ENCODE results near the gene RUNX1.
"Not testable (repeated sequence)": the region's sequence is repeated elsewhere in the genome, so short reads cannot be mapped to it uniquely, and the experiment has no call there.

RUNX1 gene

GRCh38 chr21:35016517-35017188 is 32.4 kb downstream of the RUNX1 start:
- DNase-seq (ENCODE audit: low read depth in 2 of 2), result no peak

DNA sequence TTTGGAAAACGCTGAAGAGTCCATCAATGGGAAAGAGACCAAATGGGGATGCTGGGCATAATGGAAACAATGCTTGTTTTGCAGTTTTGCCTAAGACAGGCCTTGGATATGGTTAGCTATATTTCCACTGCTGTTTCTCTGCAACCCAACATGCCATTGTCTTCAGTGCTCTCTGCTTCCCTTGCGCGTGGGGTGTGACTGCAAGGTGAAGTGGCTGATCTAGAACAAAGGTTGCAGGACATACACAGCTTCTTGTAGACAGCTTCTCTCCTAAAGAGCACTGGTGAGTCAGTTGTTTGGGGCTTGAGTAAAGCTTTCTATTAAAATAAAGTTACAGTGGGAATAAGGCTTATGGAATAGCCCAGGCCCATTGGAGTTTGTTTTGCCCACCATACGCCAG is 33.0 kb downstream of the RUNX1 start:
- no peak for DNase-seq (ENCODE audit: low read depth in 2 of 2)

DNA sequence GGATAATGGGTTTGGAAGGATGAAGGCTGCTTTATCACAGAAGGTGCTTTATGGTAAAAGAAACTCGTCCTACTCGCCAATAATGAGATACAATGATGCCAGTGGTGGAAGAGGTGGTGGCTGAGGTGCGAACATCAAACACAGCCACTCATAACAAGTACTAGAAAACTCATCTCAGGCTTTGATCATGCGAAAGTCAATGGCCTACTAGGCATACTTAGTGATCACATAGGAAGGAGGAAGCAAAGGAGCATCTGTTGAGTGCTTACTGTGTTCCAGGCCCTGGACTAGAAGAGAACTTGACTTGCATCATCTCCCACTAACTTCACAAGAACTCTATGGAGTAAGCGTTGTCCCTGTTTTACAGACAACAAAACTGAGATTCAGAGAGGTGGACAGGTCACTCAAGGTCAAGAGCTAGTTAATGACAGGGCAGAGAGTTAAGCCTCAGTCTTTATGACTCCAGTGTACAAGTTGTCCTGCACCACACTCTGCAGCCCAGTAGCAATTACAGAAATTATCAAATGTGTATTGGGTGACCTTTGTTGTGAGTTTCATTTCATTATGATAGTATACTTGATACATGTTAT is 33.6 kb downstream of the RUNX1 start:
- no peak for DNase-seq (ENCODE audit: low read depth in 2 of 2)

DNA sequence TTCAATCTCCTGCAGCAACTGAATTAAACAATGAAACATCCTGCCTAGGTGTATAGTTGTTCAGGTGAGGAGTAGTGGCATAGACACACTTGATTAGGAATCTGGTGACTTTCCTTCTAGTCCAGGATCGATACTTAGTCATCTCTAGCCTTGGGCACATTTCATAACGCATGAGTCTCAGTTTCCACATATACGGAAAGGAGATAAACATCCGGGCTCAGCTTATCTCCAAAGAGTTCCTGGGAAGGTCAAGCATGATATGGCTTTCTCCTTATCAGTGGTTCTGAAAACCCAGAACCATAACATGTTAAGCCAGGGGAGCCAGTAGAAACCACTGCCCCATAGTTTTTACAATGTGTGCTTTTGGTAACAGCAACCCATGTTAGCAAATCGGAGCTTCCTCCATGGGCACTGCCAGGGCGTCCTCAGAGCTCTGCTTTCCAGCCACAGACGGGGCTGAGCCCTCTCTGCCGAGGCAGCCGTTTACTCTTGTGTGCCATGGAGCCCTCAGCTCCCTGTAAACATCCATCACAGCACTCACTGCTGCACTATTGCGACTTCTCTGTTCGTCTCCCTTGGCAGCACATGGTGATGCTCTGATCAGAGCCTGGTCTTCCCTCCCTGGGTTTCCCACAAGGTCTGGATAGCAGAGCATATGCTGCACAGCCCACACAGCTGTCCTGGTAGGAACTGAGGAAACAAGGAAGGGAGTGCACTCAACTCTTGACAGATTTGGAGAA is 34.6 kb downstream of the RUNX1 start:
- no peak for DNase-seq (ENCODE audit: low read depth in 2 of 2)

DNA sequence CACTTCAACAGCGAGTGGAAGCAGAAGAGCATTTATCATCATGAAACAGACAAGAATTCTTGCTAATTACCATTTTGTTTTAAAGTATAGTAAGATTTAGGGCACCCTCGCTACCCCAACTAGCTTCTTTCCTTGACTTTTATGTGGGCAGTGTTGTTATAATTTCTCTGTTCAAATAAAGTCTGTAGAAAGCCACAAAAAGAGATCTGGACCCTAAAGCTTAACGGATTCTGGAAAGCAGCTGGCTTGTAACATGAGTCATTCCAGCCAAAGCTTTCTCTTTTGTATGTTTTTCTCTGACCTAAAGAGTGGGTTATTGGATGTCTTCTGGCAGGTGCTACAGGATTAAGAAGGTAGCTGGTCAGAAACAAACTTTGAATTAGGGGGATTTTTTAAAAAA is 37.4 kb downstream of the RUNX1 start:
- DNase-seq (ENCODE audit: low read depth in 2 of 2), result no peak

DNA sequence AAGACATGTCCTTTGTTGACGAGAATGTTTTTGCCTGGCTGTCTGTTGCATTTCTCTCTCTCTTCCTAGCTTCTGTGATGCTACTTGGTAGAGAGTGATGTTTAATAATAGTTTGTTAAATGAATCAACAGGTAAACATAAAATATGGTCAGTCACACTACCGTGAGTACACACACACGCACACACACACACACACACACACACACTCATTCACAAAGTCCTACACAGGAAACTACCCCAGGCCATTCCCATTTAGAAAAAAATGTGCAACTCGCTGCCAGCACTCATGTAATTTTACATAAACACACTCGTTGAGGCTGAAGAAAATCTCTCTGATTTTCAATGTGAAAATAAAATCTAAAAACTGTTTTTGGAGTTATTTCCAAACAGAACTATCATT is 38.7 kb downstream of the RUNX1 start:
- no peak for DNase-seq (ENCODE audit: low read depth in 2 of 2)

DNA sequence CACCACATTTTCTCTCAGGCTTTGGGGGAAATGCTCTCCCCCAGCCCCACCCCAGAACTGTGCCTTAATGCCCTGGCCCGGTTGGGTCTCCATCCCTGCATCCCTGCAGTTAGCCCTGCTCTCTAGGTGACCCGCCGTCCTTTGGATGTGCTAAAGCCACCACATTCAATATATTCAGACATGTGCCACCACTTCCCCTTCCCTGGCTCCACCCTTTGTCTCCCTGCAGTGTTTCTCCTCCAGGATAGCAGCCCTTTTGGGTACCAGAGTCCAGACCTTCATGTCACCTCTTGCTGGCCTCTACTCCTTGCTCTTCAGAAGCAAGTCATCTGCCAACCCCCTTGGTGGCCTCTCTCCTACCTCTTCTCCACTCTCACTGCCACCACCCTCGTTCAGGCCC is 41.8 kb downstream of the RUNX1 start:
- no peak for DNase-seq (ENCODE audit: low read depth in 2 of 2)

DNA sequence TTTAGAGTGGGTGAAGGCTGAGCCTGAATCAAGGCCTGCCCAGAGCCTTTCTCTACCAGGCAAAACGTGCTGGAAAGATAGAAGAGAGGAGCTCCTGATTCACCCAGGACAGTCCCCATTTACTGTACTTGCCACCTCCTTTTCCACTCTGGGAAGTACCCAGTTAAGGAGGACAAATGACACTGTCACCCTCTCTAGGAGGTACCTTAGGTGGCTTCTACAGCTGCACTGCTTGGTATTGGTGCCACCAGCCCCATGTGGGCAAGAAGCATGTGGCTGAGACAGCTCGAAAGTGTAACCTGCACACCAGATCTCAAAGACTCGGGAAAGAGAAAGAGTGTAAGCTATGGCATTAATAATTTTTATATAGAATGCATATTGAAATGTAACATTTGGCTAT is 42.3 kb downstream of the RUNX1 start:
- no peak for DNase-seq (ENCODE audit: low read depth in 2 of 2)

DNA sequence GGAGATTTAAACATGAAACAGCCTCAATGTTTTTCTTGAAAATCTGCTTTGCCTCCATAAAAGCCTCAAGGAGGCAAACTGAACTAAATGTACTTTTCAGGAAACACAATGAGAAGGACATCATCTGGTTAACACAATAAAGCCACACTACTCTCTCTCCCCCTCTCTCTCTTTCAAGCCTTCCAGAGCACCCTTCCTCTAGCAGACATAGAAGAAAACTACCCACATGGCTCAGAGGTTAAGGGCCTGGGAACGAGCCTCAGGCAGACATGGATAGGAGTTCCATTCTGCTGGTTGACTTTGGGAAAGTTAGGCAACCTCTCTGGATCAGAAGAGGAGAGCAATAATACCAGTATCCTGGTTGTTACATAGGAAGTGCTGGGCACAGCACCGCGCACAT is 42.9 kb downstream of the RUNX1 start:
- no peak for DNase-seq (ENCODE audit: low read depth in 2 of 2)

- no peak for DNase-seq (ENCODE audit: low read depth in 2 of 2)
These were observed 43.4 kb downstream of the RUNX1 start for GRCh38 chr21:35005560-35006224.

GRCh38 chr21:35005077-35005476 is 44.0 kb downstream of the RUNX1 start:
- no peak for DNase-seq (ENCODE audit: low read depth in 2 of 2)

DNA sequence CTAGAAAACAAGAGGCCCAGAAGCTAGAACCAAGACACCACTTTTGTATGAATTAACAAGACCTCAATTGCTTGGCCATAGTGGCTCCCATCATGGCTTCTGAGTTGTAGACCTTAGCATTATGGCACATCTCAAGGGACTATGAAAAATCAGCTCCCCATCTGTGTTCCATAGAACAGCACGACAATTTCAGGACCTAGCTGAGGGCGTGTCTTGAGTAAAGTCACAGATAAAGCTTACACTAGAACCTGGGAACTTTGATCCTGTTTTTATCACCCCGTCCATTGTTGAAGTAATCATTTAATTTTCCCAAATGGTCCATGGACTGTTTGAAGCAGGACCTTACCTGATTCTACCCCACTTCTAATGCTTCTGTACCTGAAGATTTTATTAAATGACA is 44.8 kb downstream of the RUNX1 start:
- DNase-seq (ENCODE audit: low read depth in 2 of 2), result no peak

DNA sequence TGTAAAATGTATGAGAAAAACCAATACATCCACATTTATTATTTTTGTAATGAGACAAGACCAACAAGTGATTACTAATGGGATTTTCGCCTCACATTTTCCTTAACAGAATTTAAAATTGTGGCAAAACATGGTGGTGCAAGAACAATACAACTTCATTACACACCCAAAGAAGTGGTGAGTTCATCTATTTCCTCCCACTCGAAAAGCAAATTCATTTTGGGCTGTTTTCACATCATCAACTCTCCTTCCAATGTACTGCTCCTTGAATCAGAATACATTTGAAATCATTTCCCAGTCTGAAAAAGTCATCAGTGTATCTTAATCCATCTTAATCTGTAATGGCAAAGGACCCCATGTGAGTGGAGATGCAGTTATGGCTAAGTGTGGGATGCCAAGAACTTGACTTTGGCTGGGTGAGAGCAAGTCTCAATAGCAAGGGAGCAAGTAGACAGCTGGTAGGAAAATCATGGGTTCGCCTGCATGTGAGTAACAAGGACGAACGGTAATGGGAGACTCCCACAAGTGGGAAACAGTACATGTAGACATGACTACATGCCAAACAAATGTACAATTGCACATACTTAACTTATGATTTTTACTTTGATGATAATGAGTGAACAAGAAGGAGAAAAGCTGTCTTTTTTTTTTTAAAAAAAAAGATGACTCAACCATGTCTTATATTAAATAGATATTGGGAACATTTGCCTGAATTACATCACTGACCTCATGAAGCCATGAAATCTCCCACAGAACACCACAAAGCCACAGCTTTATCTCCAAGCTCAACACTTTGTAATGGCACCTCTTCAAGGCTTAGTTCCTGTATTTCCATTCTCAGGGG is 46.0 kb downstream of the RUNX1 start:
- DNase-seq (ENCODE audit: low read depth in 2 of 2), result no peak

DNA sequence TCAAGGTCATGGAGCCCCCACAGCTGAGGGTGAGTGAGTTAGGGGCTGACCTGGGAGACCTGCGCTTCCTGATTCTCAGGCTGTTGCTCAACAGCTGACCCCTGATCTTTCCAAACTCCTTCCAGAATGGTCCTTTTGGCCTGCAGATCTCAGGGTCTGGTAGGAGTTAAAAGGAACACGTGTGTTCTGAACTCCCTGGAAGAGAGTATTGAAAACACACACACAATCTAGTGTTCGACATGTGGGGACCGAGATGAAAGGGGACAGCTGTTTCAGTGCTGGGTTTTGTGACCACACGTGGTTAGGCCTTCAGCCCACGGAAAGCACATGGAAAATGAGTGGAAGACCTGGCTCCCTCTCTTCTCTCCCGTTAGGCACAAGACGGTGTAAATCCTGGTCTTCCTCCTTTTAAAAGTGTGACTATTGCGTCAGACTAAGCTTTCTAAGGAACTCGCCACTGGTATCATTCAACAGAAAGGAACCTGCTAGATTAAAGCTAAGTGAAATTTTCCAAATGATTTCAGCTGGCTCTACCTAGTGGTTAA is 49.6 kb downstream of the RUNX1 start:
- DNase-seq (ENCODE audit: low read depth in 2 of 2), result no peak

DNA sequence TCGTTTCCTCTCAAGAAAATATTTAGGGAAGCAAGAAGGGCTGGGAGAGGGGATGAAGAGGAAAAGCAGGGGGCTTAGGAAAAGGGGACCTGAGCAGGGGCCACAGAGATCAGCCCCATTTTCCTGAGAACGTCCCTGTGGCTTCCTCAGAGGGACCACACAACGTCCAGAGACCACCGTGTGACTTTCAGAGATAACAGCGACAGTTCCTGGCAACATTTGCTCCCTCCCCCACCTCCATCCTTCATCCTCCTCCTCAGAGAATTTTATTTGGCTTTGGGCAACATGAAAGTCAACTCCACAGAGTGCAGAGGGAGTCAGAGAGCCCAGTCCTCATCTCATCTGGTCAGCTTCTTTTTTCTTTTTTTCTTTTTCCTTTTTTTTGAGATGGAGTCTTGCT is 50.9 kb downstream of the RUNX1 start:
- no peak for DNase-seq (ENCODE audit: low read depth in 2 of 2)

GRCh38 chr21:34997294-34997693 is 51.8 kb downstream of the RUNX1 start:
- DNase-seq (ENCODE audit: low read depth in 2 of 2), result no peak

GRCh38 chr21:34996304-34997101 is 52.6 kb downstream of the RUNX1 start:
- no peak for DNase-seq (ENCODE audit: low read depth in 2 of 2)

DNA sequence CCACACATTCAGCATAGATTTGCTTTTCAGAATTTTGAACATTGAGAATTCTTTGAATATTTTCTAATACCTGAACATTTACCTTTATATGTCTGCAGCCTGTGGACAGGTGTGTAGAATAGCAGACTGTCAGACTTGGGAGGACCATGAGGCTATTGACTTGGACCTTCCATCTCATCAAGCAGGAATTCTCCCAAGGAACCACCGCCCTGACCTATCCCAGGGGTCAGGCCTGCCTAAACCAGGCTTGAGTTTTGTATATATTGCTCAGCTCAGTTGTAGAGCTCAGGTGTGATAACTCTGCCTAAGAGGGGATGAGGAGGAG is 53.2 kb downstream of the RUNX1 start:
- DNase-seq (ENCODE audit: low read depth in 2 of 2), result no peak

GRCh38 chr21:34994766-34995631 is 54.1 kb downstream of the RUNX1 start:
- no peak for DNase-seq (ENCODE audit: low read depth in 2 of 2)

DNA sequence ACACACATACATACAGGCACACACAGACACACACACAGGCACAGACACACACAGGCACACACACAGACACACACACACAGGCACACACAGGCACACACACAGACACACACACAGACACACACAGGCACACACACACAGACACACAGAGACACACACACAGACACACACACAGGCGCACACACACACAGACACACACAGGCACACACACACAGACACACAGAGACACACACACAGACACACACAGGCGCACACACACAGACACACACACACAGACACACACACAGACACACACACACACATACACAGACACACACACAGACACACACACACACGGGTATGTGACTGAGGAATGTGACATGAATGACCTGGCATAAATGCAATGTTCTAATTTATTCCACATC is 55.6 kb downstream of the RUNX1 start:
- DNase-seq (ENCODE audit: low read depth in 2 of 2), result not testable (repeated sequence)

Measured in stimulated activated CD4-positive, alpha-beta T cell treated with anti-CD3 and anti-CD28 coated beads, Interleukin-12 subunit alpha, Interleukin-12 subunit beta, amount 100 ng/mL, for 24 hours (primary cell).